ENCODE results near the gene DLG2.

- no peak for TF ChIP-seq POLR2A (IDR thresholded peaks at IDR 0.05)
- no peak for TF ChIP-seq CTCF (IDR thresholded peaks at IDR 0.05)
These were observed 1469.5 kb downstream of the DLG2 start for GRCh38 chr11:84157639-84158038.
